ENCODE measurements around the gene HTR3D.

HTR3D gene

DNA sequence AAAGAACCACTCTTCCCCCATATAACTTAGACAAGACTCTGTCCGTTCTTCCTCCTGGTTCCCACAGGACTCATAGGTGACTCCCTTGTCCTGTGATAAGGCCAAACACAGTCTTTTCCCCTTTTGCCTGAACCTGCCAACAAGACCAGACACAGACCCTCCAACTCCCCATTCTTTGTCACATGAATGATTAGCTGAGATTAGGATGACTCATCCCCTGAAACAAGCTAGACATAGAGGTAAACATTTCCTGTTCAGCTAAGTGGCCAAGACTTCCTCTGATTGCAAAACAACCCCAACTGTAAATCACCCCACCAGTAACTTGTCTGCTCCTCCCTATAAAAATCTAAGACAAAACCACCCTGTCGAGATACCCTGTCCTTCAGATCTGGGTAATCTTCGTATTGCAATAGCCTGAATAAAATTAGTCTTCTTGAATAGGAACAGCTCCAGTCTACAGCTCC, 53.9 kb downstream of the HTR3D start:
- Histone ChIP-seq H3K4me1 (ENCODE audit: control insufficient read depth in 2 of 2, insufficient read depth in 2 of 2, low read length in 2 of 2) (no peaks in the 10 kb centered on the region), H3K27me3 (ENCODE audit: control insufficient read depth in 2 of 2, insufficient read depth in 2 of 2, low read length in 2 of 2) (no peaks in the 10 kb centered on the region), H3K27ac (ENCODE audit: low read depth in 2 of 2, low read length in 2 of 2) (no peak overlapping the region), H3K36me3 (ENCODE audit: control insufficient read depth in 2 of 2, insufficient read depth in 2 of 2, low read length in 2 of 2) (no peaks in the 10 kb centered on the region), H3K9me3 (ENCODE audit: control insufficient read depth in 2 of 2, low read length in 2 of 2) (no peaks in the 10 kb centered on the region), H3K9ac (ENCODE audit: low read depth in 1 of 2, low read length in 2 of 2) (no peak overlapping the region), H3K4me3 (ENCODE audit: low read length in 2 of 2) (no peak overlapping the region)
